Limb (tissue), 2 donors: ENCODE results near the gene SOX18.
"Not testable (repeated sequence)": the region's sequence is repeated elsewhere in the genome, so short reads cannot be mapped to it uniquely, and the experiment has no call there.

Source experiments
- DNase-seq, 2 donors: peaks; one replicate each; pipeline ENCODE4 v3.0.0-alpha.2; 2016; ENCODE audit errors: extremely low spot score in 2 of 2

SOX18 gene

DNA sequence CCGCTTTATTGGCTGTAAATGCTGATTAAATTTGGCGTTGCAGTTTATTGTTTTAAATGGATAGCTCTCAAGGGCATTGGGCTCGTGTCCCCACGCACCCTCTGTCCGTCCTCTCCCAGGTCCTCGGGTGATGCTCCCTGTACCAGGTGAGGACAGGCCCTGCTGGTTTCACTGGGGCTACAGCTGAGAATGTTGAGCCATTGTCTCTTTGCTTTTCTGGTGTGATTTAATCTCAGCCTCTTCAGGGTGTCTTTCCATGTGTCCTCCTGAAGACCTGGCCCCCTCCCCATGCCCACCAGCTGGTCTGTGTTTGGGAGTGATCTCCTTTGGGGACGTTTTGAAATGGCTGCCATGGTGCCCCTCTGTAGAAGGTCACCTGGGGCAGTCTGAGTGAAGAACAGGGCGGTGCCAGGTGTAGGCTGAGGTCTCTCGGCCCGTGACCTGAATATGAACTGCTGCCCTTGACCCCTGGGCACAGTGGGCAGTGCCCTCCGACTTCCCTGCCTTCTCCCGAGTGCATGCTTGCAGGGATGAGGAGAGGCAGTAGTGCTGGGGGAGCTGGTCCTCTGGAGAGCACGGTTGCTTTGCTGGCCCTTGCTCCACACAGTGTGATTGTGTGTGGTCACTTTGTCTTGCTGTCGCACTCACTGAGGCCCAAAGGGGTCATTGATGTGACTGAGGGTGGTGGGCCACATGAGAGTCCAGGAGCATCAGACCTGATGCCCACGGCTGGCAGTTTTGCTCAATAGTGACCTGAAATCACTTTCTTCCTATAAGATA, 25.9 kb downstream of the SOX18 start:
- DNase-seq, result no peak

DNA sequence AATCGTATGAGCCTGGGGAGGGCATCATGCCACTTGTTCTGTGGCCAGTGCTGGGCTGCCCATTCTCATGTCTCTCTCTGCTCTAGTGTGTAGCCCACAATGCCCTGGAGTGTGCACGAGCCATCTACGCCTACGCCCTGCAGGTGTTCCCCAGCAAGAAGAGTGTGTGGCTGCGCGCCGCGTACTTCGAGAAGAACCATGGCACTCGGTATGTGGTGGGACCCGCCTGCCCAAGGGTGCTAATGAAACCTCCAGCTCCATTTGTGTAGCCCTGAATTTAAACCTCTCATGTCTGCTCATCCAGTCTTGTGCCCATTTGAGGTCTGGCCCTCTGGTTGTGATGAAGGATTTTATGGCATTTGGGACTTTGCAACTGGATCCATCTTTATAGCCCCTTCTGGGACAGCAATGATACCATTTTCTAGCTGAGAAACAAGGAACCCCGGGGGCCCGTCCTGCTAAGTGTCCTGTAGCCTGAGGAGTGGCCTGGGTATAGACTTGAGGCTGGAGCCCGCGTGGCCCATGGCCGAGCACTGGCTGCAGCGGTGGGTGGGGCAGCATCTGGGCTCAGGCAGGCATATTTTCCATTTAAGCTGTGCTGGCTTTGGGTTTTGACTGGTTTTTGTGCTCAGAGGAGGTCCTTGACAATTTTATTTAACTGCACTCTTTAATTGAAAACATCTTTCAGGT, 26.6 kb downstream of the SOX18 start:
- no peak for DNase-seq

DNA sequence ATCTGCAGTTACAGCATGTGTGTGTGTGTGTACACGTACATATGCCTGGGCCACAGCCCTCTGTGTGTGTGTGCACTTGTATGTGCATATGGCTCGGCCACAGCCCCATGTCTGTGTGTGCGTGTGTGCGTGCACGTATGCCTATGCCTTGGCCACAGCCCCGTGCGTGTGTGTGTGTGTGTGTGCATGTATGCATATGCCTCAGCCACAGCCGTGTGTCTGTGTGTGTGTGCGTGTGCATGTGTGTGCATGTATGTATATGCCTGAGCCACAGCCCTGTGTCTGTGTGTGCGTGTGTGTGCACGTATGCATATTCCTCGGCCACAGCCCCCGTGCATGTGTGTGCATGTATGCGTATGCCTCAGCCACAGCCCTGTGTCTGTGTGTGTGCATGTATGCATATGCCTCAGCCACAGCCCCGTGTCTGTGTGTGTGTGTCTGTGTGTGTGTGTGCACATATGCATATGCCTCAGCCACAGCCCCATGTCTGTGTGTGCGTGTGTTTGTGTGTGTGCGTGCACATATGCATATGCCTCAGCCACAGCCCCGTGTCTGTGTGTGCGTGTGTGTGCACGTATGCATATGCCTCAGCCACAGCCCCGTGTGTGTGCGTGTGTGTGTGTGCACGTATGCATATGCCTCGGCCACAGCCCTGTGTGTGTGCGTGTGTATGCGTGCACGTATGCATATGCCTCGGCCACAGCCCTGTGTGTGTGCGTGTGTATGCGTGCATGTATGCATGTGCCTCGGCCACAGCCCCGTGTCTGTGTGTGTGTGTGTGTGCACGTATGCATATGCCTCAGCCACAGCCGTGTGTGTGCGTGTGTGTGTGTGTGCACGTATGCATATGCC, 28.1 kb downstream of the SOX18 start:
- DNase-seq, result no peak

DNA sequence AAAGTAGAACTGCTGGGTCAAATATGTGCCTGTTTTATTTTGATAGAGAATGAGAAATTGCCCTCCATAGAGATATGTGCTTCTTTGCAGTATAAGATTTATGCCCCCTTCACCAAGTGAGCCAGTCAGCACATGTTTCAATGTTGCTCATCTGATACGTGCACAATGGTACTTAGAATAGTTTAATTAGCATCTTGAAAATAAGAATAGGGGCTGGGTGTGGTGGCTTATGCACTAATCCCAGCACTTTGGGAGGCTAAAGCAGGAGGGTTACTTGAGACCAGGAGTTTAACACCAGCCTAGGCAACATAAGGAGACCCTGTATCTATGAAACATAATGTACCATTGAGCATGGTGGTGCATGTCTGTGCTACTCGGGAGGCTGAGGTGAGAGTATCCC, 33.8 kb downstream of the SOX18 start:
- no peak for DNase-seq

DNA sequence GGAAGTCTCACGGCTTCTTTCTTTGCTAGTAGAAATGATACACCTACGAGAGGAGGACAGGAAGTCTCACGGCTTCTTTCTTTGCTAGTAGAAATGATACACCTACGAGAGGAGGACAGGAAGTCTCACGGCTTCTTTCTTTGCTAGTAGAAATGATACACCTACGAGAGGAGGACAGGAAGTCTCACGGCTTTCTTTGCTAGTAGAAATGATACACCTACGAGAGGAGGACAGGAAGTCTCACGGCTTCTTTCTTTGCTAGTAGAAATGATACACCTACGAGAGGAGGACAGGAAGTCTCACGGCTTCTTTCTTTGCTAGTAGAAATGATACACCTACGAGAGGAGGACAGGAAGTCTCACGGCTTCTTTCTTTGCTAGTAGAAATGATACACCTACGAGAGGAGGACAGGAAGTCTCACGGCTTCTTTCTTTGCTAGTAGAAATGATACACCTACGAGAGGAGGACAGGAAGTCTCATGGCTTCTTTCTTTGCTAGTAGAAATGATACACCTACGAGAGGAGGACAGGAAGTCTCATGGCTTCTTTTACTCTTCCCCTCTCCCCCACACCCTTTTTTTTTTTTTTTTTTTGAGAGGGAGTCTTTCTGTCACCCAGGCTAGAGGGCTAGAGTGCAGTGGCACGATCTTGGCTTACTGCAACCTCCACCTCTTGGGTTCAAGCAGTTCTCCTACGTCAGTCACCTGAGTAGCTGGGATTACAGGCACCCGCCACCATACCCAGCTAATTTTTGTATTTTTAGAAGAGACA, 36.9 kb downstream of the SOX18 start:
- not testable (repeated sequence) for DNase-seq

DNA sequence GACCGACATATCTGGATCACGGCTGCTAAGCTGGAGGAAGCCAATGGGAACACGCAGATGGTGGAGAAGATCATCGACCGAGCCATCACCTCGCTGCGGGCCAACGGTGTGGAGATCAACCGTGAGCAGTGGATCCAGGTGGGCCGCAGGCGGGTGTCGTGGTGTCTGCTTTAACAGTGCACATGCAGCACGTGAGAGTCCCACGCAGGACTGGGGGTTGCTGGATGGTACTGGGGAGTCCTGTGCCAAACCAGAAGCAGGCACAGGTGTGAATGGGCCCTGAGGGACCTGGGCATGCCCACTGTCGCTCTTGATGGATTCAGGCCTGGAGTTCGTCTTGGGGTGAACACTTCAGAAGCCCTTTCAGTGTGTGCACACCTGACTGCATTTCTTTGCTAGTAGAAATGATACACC, 38.1 kb downstream of the SOX18 start:
- no peak for DNase-seq

DNA sequence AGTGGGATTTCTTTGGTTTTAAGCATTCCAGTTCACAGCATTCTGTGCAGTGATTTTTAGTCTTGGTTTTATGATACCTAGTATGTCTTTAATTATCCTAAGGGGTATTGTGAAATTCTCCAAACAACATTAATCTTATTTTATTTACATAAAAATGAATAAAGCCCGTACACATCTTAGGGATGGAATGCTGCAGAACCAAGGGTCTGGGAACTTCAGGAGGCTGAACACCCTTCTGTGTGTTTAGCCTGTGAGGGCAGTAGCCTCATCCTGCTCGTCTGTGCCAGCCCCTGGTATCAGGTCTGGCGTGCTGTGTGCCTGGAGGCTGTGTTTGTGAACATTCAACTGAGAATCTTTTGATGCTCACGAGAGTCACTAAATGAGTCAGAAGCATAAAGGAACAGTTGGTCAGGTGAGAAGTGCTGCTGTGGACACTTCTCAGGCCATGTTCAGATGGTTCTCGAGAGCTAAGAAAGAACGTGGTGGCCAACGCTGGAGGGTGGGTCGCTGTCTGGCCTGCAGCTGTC, 38.7 kb downstream of the SOX18 start:
- DNase-seq, result no peak

DNA sequence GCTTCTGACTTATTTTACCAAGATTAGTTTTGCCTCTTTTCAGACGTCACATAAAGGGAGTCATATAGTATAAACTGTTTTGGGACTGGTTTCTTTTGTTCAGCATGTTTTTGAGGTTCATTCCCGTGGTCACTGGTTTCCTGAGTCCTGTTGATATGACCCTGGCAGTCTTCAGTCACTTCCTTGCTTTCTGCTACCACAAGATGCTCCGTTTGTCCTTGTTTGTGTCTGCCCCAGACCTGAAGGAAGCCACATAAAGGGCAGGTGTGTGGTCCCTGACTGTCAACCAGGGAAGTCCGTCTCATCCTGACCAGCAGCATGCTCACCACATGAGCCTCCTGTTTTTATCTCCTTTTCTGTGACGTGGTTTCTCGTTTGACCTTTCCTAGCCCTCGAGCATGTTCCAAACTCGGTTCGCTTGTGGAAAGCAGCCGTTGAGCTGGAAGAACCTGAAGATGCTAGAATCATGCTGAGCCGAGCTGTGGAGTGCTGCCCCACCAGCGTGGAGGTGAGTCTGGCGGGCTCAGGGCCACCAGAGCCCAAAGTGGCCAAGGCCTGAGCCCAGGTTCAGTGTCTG, 39.5 kb downstream of the SOX18 start:
- no peak for DNase-seq

DNA sequence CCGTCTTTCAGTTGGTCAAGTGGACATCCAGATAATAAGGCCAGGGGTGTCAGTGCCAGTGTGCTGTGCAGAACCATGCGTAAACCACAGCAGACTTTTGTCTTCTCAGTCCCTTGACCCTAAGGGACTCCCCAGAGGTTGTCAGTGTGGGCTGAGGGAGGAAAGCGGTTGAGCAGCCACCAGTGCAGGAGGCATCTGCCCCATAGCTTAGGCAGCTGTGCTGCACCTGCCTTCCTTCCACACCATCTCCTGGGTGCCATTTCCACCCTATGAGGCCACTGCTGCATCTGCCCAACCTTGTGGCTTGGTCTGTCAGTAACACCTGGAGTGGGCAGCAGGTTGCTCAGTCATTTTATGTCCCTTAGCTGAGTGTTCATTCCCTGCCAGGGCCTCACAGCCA, 42.5 kb downstream of the SOX18 start:
- DNase-seq, result no peak

DNA sequence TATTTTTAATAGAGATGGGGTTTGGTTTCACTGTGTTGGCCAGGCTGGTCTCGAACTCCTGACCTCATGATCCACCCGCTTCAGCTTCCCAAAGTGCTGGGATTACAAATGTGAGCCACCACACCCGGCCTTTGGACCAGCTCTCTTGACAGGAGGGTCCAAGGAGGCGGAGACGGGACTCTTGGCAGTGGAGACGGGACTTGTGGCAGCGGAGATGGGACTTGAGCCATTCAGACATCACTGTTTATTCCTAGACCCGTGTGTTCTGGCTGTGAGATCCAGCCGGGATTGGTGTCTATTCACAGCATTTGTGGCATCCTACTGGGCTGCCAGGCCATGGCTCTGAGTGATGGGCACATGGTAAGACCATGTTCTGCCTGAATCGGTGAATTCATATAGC, 42.9 kb downstream of the SOX18 start:
- DNase-seq, result no peak

DNA sequence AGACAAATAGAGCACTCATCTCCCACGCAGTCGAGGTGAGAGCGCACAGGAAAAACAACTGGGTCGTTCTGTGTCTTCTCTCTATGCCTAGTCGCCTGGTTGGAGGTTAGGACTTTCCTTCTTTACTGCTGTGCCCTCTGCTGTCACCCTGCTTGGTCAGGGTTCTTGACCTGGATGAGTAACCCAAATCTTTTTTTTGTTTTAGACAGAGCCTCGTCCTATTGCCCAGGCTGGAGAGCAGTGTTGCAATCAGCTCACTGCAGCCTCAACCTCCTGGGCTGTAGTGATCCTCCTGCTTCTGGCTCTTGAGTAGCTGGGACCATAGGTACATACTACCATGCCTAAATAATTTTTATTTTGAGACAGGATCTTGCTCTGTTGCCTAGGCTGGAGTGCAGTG, 44.0 kb downstream of the SOX18 start:
- no peak for DNase-seq

DNA sequence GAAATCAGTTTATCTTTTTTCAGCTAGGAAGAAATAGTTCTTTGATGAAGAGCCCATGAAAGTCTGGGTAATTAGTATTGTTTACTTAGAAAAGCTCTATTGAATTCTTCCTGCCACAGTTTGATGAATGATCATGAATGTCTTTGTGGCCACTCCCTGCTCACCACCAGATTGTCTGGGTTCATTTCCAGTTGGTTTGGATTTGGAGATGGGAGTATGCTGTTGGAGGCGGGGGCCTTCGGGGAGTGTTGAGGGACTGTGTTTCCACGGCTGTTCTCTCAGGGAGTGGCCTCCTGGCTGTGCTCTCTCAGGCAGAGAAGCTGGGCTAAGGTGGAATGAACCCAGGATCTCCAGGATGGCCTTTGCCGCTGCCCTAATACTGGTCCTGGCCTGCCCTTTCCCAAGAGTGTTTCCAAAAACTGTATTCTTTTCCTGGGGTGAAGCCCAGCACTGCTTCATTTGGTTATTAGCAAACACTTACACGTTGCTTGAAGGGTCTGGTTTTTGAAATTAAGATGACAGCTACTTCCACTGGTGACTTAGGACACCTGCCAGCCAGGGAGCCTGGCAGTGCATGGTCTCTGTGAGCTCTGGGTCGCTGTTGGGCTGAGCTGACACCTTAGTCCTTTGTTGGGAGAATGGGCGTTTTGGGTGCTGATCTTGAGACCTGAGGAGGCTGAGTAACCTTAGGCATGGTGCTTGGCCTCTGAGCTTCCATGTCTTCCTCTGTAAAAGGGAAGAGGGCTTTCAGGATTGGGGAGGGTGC, 45.3 kb downstream of the SOX18 start:
- DNase-seq, result no peak

DNA sequence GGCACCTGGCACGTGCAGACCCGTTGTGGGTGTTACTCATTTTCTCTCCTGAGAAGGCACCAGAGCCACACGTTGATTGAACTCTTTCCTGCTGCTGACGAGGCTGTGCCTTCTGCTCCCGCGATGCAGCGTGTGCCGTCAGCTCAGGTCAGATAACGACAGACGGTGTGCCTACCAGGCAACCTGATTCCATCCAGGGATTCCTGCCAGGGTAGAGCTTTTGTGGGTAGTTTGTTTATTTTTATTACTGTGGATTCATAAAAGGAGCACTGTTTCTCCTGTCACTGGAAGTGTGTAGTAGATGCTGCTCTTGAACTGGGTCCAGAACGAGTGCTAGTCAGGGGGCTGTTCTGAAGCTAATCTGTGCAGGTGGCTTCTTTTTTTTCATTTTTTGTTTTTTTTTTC, 47.8 kb downstream of the SOX18 start:
- no peak for DNase-seq

DNA sequence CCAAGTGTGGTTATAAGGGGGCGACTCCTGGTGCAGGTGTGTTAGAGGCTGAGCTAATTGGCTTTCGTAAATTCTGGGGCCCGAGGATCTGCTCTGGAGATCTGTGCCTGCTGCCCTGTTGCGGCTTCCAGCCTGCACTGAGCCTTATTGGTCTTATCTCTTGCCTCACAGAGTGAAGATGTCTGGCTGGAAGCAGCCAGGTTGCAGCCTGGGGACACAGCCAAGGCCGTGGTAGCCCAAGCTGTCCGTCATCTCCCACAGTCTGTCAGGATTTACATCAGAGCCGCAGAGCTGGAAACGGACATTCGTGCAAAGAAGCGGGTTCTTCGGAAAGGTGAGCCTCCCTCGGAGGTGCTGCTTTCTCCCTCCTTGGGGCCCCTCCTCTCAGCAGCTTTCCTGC, 48.5 kb downstream of the SOX18 start:
- no peak for DNase-seq
